H1 (cell line): ENCODE measurements around the gene RNF144A. TPM values are rescaled to one million over a fixed set of nuclear protein-coding genes. Genes with fewer than 3 reads are reported as not detected.

Source experiments
- CTCF ChIA-PET: fragments of 300-600 bp; sonication (Branson Sonifier 250); formaldehyde crosslinking; loops from one replicate; lab custom pipeline; 2021; ENCODE audit not compliant: partially characterized antibody; lab: Charles Lee
- POLR2A ChIA-PET: fragments of 300-600 bp; sonication (Branson Sonifier 250); formaldehyde crosslinking; loops from one replicate; lab custom pipeline; 2021; ENCODE audit warnings: inconsistent platforms; ENCODE audit not compliant: partially characterized antibody; lab: Charles Lee
- DNase-seq, 2 experiments: peaks; one replicate each; pipeline versions ENCODE4 v3.0.0 to v3.0.0-alpha.2; 2010 to 2022; ENCODE audit warnings: low spot score in 2 of 2, low read depth in 1 of 2, mixed read lengths in 1 of 2
- FAIRE-seq: peaks from 2 replicates; lab custom pipeline; 2011; peaks lifted over from hg19 to GRCh38; lab: Jason Lieb, UNC
- H2AFZ ChIP-seq: 2 replicates; pipeline ENCODE4 v1.8.1; 2012; ENCODE audit warnings: low read length, inconsistent platforms
- H2AK5ac ChIP-seq: 2 replicates; pipeline ENCODE4 v1.6.1; 2013; ENCODE audit warnings: low read depth, low read length
- H2BK120ac ChIP-seq: replicated peaks from 2 replicates; pipeline ENCODE3; 2013; ENCODE audit warnings: low read depth, low read length, inconsistent platforms
- H2BK12ac ChIP-seq: 2 replicates; pipeline ENCODE4 v1.6.1; 2013; ENCODE audit warnings: low read depth, low read length
- H2BK15ac ChIP-seq: 2 replicates; pipeline ENCODE4 v1.6.1; 2013; ENCODE audit warnings: low read length
- H2BK20ac ChIP-seq: 2 replicates; pipeline ENCODE4 v1.6.1; 2013; ENCODE audit warnings: low read length
- H2BK5ac ChIP-seq: 2 replicates; pipeline ENCODE4 v1.6.1; 2013; ENCODE audit warnings: low read depth, low read length
- H3K14ac ChIP-seq: 2 replicates; pipeline ENCODE4 v1.6.1; 2013; ENCODE audit warnings: inconsistent platforms; ENCODE audit not compliant: insufficient read length
- H3K18ac ChIP-seq: 2 replicates; pipeline ENCODE4 v1.6.1; 2013; ENCODE audit warnings: low read length; ENCODE audit errors: extremely low read depth
- H3K23ac ChIP-seq: 2 replicates; pipeline ENCODE4 v1.6.1; 2013; ENCODE audit warnings: inconsistent platforms; ENCODE audit not compliant: insufficient read length
- H3K23me2 ChIP-seq: 2 replicates; pipeline ENCODE4 v1.6.1; 2013; ENCODE audit warnings: low read depth, low read length
- H3K27ac ChIP-seq: 2 replicates; pipeline ENCODE4 v1.6.1; 2011; ENCODE audit warnings: low read depth, low read length, inconsistent platforms
- H3K27me3 ChIP-seq, 4 experiments: replicated peaks in 1 of 4; 1 replicate in 1 of 4; 2 replicates in 3 of 4; pipeline versions ENCODE4 v1.6.1 to v1.8.1; 2011 to 2013; ENCODE audit warnings: low read length in 3 of 4, mild to moderate bottlenecking in 3 of 4, inconsistent platforms in 2 of 4, mixed read lengths in 2 of 4, moderate library complexity in 1 of 4; ENCODE audit not compliant: control insufficient read depth in 3 of 4, insufficient read depth in 3 of 4; ENCODE audit errors: extremely low read depth in 1 of 4
- H3K36me3 ChIP-seq, 4 experiments: 2 replicates each; pipeline versions ENCODE4 v1.6.1 to v1.8.1; 2011 to 2013; ENCODE audit warnings: mild to moderate bottlenecking in 4 of 4, low read length in 3 of 4, moderate library complexity in 2 of 4, control low read depth in 1 of 4, inconsistent platforms in 1 of 4; ENCODE audit not compliant: insufficient read depth in 4 of 4, control insufficient read depth in 2 of 4
- H3K4ac ChIP-seq: replicated peaks from 2 replicates; pipeline ENCODE3; 2013; ENCODE audit warnings: low read length, low read depth, mixed read lengths, inconsistent platforms; ENCODE audit not compliant: insufficient read length
- H3K4me1 ChIP-seq, 4 experiments: replicated peaks in 1 of 4; 1 replicate in 1 of 4; 2 replicates in 3 of 4; pipeline versions ENCODE4 v1.6.1 to v1.8.1; 2011 to 2013; ENCODE audit warnings: low read length in 3 of 4, inconsistent platforms in 2 of 4, mixed read lengths in 1 of 4; ENCODE audit not compliant: insufficient read depth in 4 of 4, control insufficient read depth in 3 of 4
- H3K4me2 ChIP-seq, 2 experiments: 2 replicates each; pipeline versions ENCODE4 v1.6.1 to v1.8.1; 2011 to 2013; ENCODE audit warnings: low read depth in 2 of 2, low read length in 2 of 2, control low read depth in 1 of 2, inconsistent platforms in 1 of 2, mild to moderate bottlenecking in 1 of 2; ENCODE audit not compliant: insufficient read depth in 1 of 2
- H3K4me3 ChIP-seq, 4 experiments: fragments of 200-600, 300-600 bp in 1 of 4; sonication (generic), shearing (Covaris generic), sonication (Bioruptor Twin) in 1 of 4; 2 replicates each; pipeline versions ENCODE4 v1.5.1 to v1.8.1; 2011 to 2016; ENCODE audit warnings: low read length in 4 of 4, low read depth in 3 of 4, control low read depth in 2 of 4, inconsistent platforms in 2 of 4, mild to moderate bottlenecking in 2 of 4, mixed read lengths in 1 of 4, moderate library complexity in 1 of 4; ENCODE audit not compliant: insufficient read depth in 2 of 4; ENCODE audit errors: extremely low read depth in 1 of 4
- H3K56ac ChIP-seq: replicated peaks from 2 replicates; pipeline ENCODE3; 2013; ENCODE audit warnings: low read depth, mild to moderate bottlenecking, mixed read lengths, low read length, inconsistent platforms; ENCODE audit not compliant: insufficient read length
- H3K79me1 ChIP-seq: 2 replicates; pipeline ENCODE4 v1.6.1; 2013; ENCODE audit warnings: low read depth, low read length, control low read depth
- H3K79me2 ChIP-seq, 2 experiments: 2 replicates each; pipeline versions ENCODE4 v1.6.1 to v1.8.1; 2012 to 2013; ENCODE audit warnings: low read length in 2 of 2, mild to moderate bottlenecking in 2 of 2, inconsistent platforms in 1 of 2; ENCODE audit not compliant: insufficient read depth in 2 of 2, control insufficient read depth in 1 of 2
- H3K9ac ChIP-seq, 4 experiments: replicated peaks in 1 of 4; 1 replicate in 1 of 4; 2 replicates in 3 of 4; pipeline versions ENCODE4 v1.6.1 to v1.8.1; 2011 to 2013; ENCODE audit warnings: low read depth in 3 of 4, low read length in 3 of 4, control low read depth in 2 of 4, mild to moderate bottlenecking in 2 of 4, moderate library complexity in 2 of 4, inconsistent platforms in 1 of 4; ENCODE audit errors: extremely low read depth in 1 of 4
- H3K9me3 ChIP-seq, 2 experiments: 2 replicates each; pipeline versions ENCODE4 v1.6.1 to v1.8.1; 2012 to 2013; ENCODE audit warnings: mild to moderate bottlenecking in 2 of 2, moderate library complexity in 2 of 2, control low read depth in 1 of 2, inconsistent platforms in 1 of 2, low read depth in 1 of 2, low read length in 1 of 2, mixed read lengths in 1 of 2; ENCODE audit not compliant: insufficient read depth in 2 of 2
- H4K20me1 ChIP-seq, 2 experiments: replicated peaks in 1 of 2; 2 replicates each; pipeline versions ENCODE3 to v1.8.1; 2011 to 2013; ENCODE audit warnings: inconsistent platforms in 2 of 2, low read length in 2 of 2, mild to moderate bottlenecking in 1 of 2; ENCODE audit not compliant: insufficient read depth in 2 of 2, control insufficient read depth in 1 of 2
- H4K5ac ChIP-seq: 2 replicates; pipeline ENCODE4 v1.6.1; 2013; ENCODE audit warnings: low read length, low read depth, mixed read lengths, inconsistent platforms; ENCODE audit not compliant: insufficient read length
- H4K8ac ChIP-seq: 2 replicates; pipeline ENCODE4 v1.8.0; 2013; ENCODE audit warnings: mild to moderate bottlenecking, moderate library complexity, low read length, inconsistent platforms; ENCODE audit not compliant: insufficient read depth; ENCODE audit errors: extremely low read depth
- H4K91ac ChIP-seq: replicated peaks from 2 replicates; pipeline ENCODE3; 2013; ENCODE audit warnings: low read length, mixed read lengths, inconsistent platforms; ENCODE audit not compliant: insufficient read length
- ASH2L ChIP-seq: fragments of 200-600, 300-600 bp; sonication (generic); IDR thresholded peaks from one replicate; pipeline ENCODE4 v1.7.1; 2017; ENCODE audit warnings: low read length
- CBX8 ChIP-seq: fragments of 300-800, 300-1000 bp; sonication (generic); IDR thresholded peaks from 2 replicates; pipeline ENCODE4 v1.7.1; 2016; ENCODE audit warnings: low read depth, low read length, borderline replicate concordance
- CTCF ChIP-seq, 3 experiments: IDR thresholded peaks; 1 replicate in 2 of 3; 2 replicates in 1 of 3; pipeline versions ENCODE4 v1.5.1 to v1.6.1; 2011; ENCODE audit warnings: low read length in 3 of 3, mild to moderate bottlenecking in 3 of 3, inconsistent platforms in 2 of 3, low read depth in 1 of 3, moderate library complexity in 1 of 3; ENCODE audit not compliant: insufficient read depth in 1 of 3; ENCODE audit errors: control extremely low read depth in 1 of 3
- EP300 ChIP-seq, 2 experiments: IDR thresholded peaks; 1 replicate in 1 of 2; 2 replicates in 1 of 2; pipeline ENCODE4 v1.6.1; 2011 to 2012; ENCODE audit warnings: low read depth in 2 of 2, low read length in 2 of 2, mild to moderate bottlenecking in 2 of 2, borderline replicate concordance in 1 of 2, inconsistent platforms in 1 of 2, moderate library complexity in 1 of 2
- GABPA ChIP-seq: IDR thresholded peaks from 2 replicates; pipeline ENCODE4 v1.6.1; 2011; ENCODE audit warnings: mild to moderate bottlenecking, low read length, moderate library complexity, borderline replicate concordance; ENCODE audit not compliant: insufficient read depth
- HDAC2 ChIP-seq, 2 experiments: fragments of 300-600 bp in 1 of 2; sonication (generic) in 1 of 2; IDR thresholded peaks; 2 replicates each; pipeline ENCODE4 v1.6.1; 2011 to 2012; ENCODE audit warnings: low read depth in 2 of 2, low read length in 2 of 2, mild to moderate bottlenecking in 2 of 2, moderate library complexity in 2 of 2, borderline replicate concordance in 1 of 2, inconsistent platforms in 1 of 2
- NRF1 ChIP-seq: IDR thresholded peaks from 2 replicates; pipeline ENCODE4 v1.6.1; 2011; ENCODE audit warnings: mild to moderate bottlenecking, low read depth, low read length, improper control_type of control experiment
- SP4 ChIP-seq: IDR thresholded peaks from 2 replicates; pipeline ENCODE4 v1.6.1; 2012; ENCODE audit warnings: low read length, inconsistent platforms
- TAF1 ChIP-seq: IDR thresholded peaks from 2 replicates; pipeline ENCODE4 v1.6.1; 2011; ENCODE audit warnings: mild to moderate bottlenecking, low read depth, low read length
- TBP ChIP-seq: IDR thresholded peaks from 2 replicates; pipeline ENCODE4 v1.6.1; 2011; ENCODE audit warnings: low read depth, low read length, improper control_type of control experiment
- TEAD4 ChIP-seq: IDR thresholded peaks from 2 replicates; pipeline ENCODE4 v1.6.1; 2012; ENCODE audit warnings: low read depth, low read length, inconsistent platforms, mixed read lengths
- WGBS, 2 experiments: shearing (Covaris generic) in 1 of 2; methylation state at CpG; one replicate each; pipeline versions ENCODE4 v1.1.6 to v1.1.7; 2013 to 2015; ENCODE audit warnings: low lambda C conversion rate in 2 of 2, mixed read lengths in 2 of 2, inconsistent platforms in 1 of 2, low coverage in 1 of 2, missing lambda C conversion rate in 1 of 2; ENCODE audit not compliant: insufficient replicate concordance in 2 of 2, insufficient coverage in 1 of 2, insufficient read length in 1 of 2; ENCODE audit errors: extremely low coverage in 1 of 2, missing lambda C conversion rate in 1 of 2; 5-methylcytosine and 5-hydroxymethylcytosine counted together
- polyA plus RNA-seq, 7 experiments: library from polyadenylated mRNA; depleted of rRNA in 3 of 7; stranded (reverse) in 5 of 7; unstranded in 2 of 7; fragments of >200 nt in 5 of 7; fragments of 200-250 nt in 2 of 7; gene quantifications; 1 replicate in 5 of 7; 2 replicates in 1 of 7; 4 replicates in 1 of 7; pipeline versions ENCODE4 v1.2.1 to v1.2.3, GENCODE V29; 2011 to 2013; ENCODE audit warnings: missing spikeins in 2 of 7, mixed read lengths in 2 of 7
- total RNA-seq: library from RNA; stranded (reverse); fragmentation: NEBNext Ultra II Directional; extraction: Animal tissue kit (Norgen Biotek cat#: 25700); gene quantifications from 2 replicates; pipeline ENCODE4 v1.2.1, GENCODE V29; 2021

Gene RNF144A
- total and polyA plus RNA-seq, 2 of the 8 experiments (the other 6 are each of a cell fraction or from before 2014, with no cell fraction given): 14.0 to 15.0 TPM

- no peak overlapping the region for H3K14ac ChIP-seq
- ChIA-PET POLR2A (no interaction called here), CTCF (interaction anchor here (5.5 kb wide), 1 partner anchor 15 kb away, joined by 55 read pairs; no protein-coding TSS in a partner anchor)
- H4K20me1 ChIP-seq: peaks cover 0 to 1% of the 10 kb centered on the region in 2 experiments
- H3K79me2 ChIP-seq: no peaks in the 10 kb centered on the region
- 0 out of 2 replicates have a peak overlapping the region, but pooled peaks have one; percentile 37 for H4K8ac ChIP-seq
- H3K4ac ChIP-seq: no peak overlapping the region
- H3K36me3 ChIP-seq: no peaks in the 10 kb centered on the region
- H3K23ac ChIP-seq: no peak overlapping the region
- no peak overlapping the region for H3K27ac ChIP-seq
- no peak overlapping the region for H2BK20ac ChIP-seq
- no peak overlapping the region for H2BK12ac ChIP-seq
- H3K56ac ChIP-seq: no peak overlapping the region
- DNase-seq (no peak), FAIRE-seq (no peak)
- no peak overlapping the region for H3K18ac ChIP-seq
- H4K5ac ChIP-seq: no peak overlapping the region
- no peak overlapping the region for H3K4me3 ChIP-seq
- H3K4me1 ChIP-seq: peaks cover 0 to 5% (median 3%) of the 10 kb centered on the region in 4 experiments; a peak in 4 of 7 replicates
- WGBS, 2 experiments: 94% methylated on average over 3 of the region's 3 CpGs; no CpG with 5 or more reads in 1 of the 2 experiments
- no peak overlapping the region for H2AK5ac ChIP-seq
- H2BK5ac ChIP-seq: no peak overlapping the region
- no peak overlapping the region for H3K4me2 ChIP-seq
- no peak overlapping the region for H3K9ac ChIP-seq
- H3K23me2 ChIP-seq: no peaks in the 10 kb centered on the region
- H3K9me3 ChIP-seq: no peaks in the 10 kb centered on the region
- no peaks in the 10 kb centered on the region for H3K79me1 ChIP-seq
- H4K91ac ChIP-seq: peak overlapping the region; percentile 44
- H2BK120ac ChIP-seq: no peak overlapping the region
- H2AFZ ChIP-seq: no peak overlapping the region
- H2BK15ac ChIP-seq: no peak overlapping the region
- H3K27me3 ChIP-seq: no peaks in the 10 kb centered on the region; a peak in 1 of 7 replicates
- no peak for TF ChIP-seq TEAD4
- TF ChIP-seq NRF1: no peak
- no peak for TF ChIP-seq GABPA
- no peak for TF ChIP-seq ASH2L
- TF ChIP-seq CBX8: no peak
- no peak for TF ChIP-seq HDAC2 (IDR thresholded peaks at IDR 0.05; ENCODE audit: borderline replicate concordance in 1 of 2, low read depth in 2 of 2, low read length in 2 of 2)
- no peak for TF ChIP-seq TAF1
- no peak for TF ChIP-seq TBP
- TF ChIP-seq SP4: no peak
- no peak for TF ChIP-seq CTCF (IDR thresholded peaks at IDR 0.05; ENCODE audit: control extremely low read depth in 1 of 3, insufficient read depth in 1 of 3, low read depth in 1 of 3, low read length in 3 of 3)
- no peak for TF ChIP-seq EP300 (IDR thresholded peaks at IDR 0.05; ENCODE audit: borderline replicate concordance in 1 of 2, low read depth in 2 of 2, low read length in 2 of 2)
Measured at GRCh38 chr2:7093376-7093775, 176.2 kb downstream of the RNF144A start.
